Stimulated activated CD4-positive, alpha-beta T cell treated with anti-CD3 and anti-CD28 coated beads, Interleukin-1b, Interleukin-23, amount 100 ng/mL, for 24 hours (primary cell): ENCODE data around the gene ZNF804B.

Source experiments
- DNase-seq, 4 experiments: peaks; one replicate each; pipeline ENCODE4 v3.0.0-alpha.2; 2020; ENCODE audit warnings: low read depth in 4 of 4, low spot score in 1 of 4

Gene ZNF804B

DNA sequence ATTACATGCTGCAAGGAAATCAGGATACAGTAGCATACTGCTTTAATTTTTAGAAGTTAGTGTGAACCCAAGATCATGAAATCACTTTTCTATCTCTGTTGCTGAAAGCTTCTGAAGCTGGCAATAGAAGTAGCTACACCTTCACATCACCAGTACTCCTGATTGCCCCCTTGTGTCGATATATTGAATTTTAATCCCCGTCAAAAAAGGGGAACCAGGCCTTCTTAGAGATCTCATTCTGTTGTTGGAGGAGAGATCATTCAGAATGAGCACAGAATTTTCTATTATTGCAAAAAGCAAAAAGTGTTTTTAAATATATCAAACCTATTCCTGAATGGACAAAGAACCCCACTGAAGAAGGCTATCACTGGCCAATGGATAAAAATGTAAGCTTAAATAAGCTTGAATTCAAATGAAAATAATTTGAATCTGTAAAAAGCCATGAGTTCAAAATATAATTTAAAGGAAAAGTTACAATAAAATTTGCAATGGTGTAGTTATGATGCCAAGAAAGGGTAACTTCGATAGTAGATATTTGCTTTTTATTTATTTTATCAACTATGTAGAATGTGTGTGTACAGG, 75.7 kb downstream of the ZNF804B start:
- DNase-seq = no peak

DNA sequence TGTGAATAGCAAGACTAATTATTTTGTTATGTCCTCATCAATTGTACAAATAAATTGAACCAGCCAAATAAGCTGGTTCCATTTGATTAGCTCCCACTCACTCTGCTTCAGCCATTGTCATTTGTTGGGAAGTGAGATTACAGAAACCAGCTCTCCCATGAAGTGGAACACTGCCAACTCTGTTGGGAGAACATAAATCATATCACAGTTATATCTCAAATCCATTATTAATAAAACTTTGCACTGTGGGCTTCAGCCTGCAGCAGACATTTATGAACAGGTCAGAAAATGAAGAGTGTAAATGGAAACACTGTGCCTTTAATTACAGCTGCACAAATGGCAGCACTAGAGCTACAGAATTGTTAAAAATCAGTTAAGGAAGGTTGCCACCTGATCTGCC, 82.7 kb downstream of the ZNF804B start:
- no peak for DNase-seq

DNA sequence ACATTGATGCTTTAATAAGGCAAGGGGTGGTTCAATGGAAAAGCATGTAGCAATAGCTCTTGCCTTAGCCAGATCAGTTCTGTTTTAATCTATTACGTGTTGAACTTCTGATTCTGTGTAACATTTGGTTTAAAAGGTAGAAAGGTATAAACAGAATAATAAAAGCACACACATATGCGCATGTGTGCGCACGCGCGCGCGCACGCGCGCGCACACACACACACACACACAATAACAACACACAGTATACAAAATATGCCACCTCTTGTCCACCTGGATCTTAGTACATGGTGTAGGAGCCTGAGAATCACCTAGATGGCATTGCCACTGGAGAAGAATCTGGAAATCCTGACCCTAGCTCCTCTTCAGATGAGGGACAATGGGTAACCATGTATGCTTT, 85.6 kb downstream of the ZNF804B start:
- no peak for DNase-seq

DNA sequence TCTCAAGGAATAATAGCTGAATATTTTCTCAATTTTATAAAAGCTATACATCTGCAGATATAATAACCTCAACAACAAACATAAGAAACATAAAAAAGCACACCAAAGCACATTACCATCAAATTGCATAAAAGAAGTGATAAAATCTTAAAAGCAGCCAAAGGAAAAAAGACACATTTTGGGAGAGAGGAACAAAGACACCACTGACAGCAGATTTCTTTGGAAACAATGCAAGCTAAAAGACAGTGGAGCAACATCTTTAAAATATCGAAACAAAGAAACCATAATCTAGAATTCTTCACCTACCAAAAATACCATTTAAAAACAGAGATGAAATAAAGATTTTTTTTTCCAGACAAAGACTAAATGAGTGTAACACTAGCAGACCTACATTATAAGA, 91.7 kb downstream of the ZNF804B start:
- DNase-seq = no peak

GRCh38 chr7:88859288-88859687, 99.8 kb downstream of the ZNF804B start:
- no peak for DNase-seq

GRCh38 chr7:88866265-88866863, 106.9 kb downstream of the ZNF804B start:
- DNase-seq = no peak

DNA sequence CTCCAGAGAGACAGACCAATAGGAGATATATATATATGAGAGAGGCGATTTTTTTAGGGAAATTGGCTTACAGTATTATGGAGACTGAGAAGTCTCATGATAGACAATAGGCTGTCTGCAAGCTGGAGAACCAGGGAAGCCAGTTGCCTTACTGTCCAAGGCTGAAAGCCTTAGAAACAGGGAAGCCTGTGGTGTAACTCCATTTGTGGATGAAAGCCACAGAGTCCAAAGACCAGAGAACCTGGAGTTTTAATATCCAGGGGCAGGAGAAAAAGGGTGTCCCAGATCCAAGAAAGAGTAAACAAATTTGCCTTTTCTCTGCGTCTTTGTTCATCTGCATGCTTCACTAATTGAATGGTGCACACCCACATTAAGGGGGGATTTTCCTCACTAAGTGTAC, 107.7 kb downstream of the ZNF804B start:
- no peak for DNase-seq

GRCh38 chr7:88868456-88868855, 109.0 kb downstream of the ZNF804B start:
- DNase-seq = no peak

DNA sequence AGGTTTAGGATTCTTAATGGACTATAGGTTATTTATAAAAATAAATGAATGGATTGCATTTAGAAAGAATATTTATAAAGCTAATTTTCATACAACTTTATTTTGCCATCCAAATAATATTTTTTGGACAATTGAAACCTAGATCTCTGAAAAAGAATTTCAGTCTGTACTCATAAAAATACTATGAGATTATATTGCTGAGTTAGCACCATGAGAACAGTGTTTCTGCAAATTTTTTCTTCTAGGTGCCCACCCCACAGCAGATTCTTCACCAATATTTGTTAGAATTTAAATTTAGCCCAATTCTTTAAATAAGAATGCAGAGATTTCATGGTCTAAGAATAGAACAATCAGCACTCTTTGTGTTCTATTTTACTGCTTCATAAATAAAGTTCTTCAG, 121.6 kb downstream of the ZNF804B start:
- DNase-seq = no peak

- no peak for DNase-seq
These were observed 125.6 kb downstream of the ZNF804B start for GRCh38 chr7:88885131-88885530.

DNA sequence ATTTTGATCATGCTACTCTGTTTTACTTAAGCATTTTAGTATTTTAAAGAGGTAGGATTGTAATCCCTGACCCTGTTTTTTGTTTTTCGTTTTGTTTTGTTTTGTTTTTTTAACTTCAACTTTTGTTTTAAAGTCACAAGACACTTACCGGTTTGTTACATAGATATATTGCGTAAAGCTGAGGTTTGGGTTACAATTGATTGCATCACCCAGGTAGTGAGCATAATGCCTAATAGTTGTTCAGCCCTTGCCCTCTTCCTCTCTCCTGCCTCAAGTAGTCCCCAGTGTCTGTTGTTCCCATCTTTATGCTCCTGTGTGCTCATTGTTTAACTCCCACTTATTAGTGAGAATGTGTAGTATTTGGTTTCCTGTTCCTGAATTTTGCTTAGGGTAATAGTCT, 129.2 kb downstream of the ZNF804B start:
- no peak for DNase-seq

- no peak for DNase-seq
These were observed 151.0 kb downstream of the ZNF804B start for GRCh38 chr7:88910516-88910915.

- DNase-seq = no peak
These were observed 153.4 kb downstream of the ZNF804B start for GRCh38 chr7:88912852-88913251.

DNA sequence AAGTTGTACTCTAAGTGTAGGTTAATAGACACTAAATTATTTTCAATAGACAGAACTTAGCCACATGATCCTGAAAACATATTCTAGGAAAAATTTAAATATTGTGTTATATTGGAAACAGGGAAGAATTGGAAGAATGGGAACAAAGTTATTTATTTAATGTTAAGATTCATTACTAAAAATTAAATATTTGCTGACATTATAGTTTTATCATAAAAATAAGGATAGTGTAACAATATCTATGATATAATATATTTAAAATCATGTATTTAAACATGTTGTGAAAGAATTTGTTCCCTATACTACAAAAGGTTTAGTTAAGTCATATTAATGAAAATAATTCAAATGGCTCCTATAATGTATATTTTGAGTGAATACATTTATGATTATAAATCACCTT, 156.1 kb downstream of the ZNF804B start:
- DNase-seq = no peak

DNA sequence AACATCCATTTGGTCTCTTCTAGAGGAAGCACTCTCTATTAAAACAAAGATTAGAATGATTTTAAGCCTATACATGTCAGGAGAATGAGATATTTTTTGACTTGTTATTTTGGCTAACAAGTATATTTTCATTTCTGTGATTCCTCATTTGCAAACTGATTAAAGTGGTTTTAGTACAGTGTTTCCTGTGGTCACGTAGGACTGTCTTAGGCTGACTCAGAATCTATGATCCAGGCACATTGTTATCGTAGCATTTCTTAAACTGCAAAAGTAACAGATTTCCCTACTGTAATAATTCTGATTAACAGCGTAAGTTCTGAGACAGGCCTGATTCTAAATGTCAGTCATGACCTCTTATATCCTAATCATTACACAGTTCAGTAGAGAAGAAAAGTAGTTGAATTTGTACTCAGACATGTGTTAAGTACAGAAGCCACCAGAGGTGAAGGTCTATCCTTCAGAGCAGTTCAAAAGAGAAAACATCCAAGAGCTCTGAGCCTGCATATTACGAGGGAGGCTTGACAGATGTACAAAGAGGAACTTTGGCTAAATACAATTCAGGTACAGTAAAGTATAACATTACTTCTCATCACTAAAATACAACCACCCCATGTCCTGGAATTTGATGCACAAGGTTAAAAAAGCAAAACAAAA, 160.1 kb downstream of the ZNF804B start:
- DNase-seq = no peak

DNA sequence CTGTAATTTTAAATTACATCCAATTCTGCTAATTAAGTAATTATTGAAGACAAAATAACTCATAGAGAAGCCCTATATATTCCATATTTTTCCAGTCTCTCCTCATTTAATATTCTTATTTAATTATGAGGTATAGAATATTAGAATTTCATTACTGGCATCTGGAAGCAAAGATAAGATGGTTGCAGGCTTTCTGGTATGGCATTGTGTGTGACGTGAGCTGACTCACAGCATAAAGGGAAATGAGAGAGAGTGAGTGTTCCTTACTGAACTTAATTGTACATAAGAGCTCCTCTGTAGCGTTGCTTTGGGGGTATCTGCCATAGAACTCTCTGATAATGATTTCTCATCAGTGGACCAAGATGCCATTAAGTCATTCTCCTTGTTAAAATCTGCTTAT, 163.4 kb downstream of the ZNF804B start:
- no peak for DNase-seq

DNA sequence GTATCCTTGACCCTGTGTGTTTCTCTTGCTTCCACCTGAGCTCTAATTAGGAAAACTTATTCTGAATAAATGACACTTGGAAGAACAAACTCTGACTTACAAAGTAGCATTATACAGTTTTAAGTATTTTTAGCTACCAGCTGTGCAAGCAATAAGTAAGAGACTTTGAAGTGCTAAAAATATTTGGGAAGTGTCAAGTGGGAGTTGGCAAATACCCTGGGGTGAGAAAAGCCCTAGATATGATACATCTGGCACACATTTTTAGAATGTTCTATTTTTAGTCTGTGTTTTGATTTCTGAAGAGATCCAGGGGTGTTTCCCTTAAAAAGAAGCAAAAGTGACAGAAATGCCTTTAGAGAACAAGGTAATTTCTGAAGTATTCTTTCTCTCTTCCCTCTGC, 168.8 kb downstream of the ZNF804B start:
- DNase-seq = no peak

DNA sequence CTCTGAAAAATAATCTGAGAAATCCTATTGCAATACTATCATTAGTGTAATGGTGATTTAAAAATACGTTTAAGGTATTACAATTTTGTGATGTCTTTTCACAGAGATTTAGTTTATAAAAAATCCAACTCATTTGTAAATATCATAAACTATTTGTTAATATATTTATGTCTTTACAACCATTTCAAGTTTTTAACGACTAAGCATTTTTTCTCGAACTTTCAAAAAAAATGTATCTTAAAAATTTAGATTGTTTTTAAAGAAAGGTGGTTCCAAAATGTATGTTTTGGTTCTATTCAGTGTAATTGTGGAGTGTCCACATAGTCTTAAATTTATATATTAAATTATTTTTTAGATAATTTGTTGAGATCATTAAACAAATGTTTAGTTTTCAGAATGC, 170.2 kb downstream of the ZNF804B start:
- DNase-seq = no peak

DNA sequence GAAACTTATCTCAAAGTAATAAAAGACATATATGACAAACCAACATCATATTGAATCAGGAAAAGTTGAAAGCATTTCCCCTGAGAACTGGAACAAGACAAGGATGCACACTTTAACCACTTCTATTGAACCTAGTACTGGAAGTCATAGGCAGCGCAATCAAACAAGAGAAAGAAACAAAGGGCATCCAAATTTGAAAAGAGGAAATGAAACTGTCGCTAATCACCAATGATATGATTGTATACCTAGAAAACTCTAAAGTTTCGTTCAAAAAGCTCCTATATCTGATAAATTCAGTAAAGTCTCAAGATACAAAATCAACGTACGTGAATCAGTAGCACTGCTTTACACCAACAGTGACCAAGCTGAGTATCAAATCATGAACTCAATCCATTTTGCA, 173.8 kb downstream of the ZNF804B start:
- no peak for DNase-seq

DNA sequence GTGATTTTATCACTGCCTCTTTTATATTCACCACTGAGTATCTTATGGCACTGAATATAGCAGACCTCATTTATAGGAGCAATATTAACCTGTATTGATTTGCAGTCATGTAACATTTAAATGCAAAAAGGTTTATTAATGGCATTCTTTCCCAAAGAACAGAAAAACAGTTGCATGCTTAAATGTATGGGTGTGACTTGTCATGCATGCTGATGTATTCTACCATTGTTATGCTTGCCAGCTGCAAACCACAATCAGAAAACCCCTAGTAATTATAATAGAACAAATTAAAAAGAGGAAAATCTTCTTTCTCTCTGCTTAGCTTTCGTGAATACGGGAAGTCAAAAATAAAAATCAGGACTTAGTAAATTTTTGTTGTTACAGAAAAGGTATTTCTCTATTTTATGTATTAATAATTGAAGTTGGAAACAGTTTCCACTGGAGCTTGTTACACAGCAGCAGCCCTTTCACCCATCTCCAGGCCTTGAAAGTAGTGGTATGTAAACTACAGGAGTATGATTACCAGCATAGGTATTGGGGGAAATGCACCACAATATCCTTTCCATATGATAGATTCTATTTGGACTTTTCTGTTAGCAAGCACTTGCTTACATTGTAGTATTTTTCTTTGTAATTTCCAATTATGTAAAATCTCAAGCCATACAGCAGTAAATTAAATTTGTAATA, 183.5 kb downstream of the ZNF804B start:
- no peak for DNase-seq

- no peak for DNase-seq
These were observed 192.3 kb downstream of the ZNF804B start for GRCh38 chr7:88951826-88952225.

DNA sequence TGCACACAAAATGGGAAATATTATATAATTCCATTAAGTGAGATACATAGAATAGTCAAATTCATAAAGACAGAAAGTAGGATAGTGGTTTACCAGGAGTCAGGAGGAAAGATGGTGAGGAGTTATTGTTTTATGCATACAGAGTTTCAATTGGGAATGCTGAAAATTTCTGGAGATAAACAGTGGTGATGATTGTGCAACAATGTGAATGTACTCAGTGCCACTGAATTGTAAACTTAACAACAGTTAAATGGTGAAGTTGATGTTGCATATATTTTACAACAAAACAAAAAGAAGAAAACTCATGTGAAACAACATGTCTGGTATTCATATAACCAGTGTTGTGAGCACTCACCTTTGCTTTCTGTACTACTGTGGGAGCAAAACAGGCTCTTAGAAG, 204.9 kb downstream of the ZNF804B start:
- DNase-seq = no peak
